HL-60/S4 treated with retinoic acid at 250 ng/mL for 4 days and 3 days (cell line): Measurements from ENCODE around the gene LARP4B.

Experiments
- in situ Hi-C: fragments of 300-500 bp; cut with MboI; formaldehyde crosslinking; loops from 2 replicates; pipeline ENCODE4 v1.7.0; 2022; ENCODE audit warnings: low sequenced_read_pairs

Gene LARP4B

DNA sequence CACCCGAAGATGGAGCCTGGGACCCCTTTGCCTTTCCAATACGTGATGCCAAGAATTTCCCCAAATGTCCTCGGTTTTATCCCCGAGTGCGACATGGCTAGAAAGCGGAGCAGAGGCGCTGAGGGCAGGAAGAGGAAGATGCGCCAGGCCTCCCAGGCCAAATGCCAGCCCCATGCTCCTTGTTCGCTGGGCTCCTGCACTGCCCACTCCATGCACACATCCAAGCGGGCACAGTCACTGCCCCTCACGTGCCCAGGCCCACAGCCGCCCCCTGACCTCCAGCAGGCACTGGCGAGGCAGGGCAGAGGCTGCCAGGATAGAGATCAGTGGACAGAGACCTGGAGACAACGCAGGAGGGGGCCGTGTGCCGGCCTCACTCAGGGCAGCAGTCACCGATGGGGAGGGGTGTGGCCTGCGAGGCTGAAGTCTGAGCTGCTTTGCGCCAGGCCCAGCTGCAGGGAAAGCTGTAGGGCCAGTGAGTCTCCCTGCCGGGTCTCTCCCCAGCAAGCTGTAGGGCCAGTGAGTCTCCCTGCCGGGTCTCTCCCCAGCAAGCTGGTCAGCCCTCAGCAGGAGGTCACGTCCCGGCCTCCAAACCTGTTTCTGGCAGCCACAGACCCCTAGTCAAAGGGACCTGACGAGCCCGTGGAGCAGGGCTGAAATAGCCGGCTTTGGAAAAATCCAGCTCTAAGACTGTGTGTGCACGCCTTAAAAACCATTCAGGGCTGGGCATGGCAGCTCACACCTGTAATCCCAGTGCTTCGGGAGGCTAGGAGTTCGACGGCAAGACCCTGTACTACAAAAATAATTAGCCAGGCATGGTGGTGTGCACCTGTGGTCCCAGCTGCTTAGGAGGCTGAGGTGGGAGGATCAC is 141.4 kb downstream of the LARP4B start:
- in situ Hi-C loops, result no loop called here

DNA sequence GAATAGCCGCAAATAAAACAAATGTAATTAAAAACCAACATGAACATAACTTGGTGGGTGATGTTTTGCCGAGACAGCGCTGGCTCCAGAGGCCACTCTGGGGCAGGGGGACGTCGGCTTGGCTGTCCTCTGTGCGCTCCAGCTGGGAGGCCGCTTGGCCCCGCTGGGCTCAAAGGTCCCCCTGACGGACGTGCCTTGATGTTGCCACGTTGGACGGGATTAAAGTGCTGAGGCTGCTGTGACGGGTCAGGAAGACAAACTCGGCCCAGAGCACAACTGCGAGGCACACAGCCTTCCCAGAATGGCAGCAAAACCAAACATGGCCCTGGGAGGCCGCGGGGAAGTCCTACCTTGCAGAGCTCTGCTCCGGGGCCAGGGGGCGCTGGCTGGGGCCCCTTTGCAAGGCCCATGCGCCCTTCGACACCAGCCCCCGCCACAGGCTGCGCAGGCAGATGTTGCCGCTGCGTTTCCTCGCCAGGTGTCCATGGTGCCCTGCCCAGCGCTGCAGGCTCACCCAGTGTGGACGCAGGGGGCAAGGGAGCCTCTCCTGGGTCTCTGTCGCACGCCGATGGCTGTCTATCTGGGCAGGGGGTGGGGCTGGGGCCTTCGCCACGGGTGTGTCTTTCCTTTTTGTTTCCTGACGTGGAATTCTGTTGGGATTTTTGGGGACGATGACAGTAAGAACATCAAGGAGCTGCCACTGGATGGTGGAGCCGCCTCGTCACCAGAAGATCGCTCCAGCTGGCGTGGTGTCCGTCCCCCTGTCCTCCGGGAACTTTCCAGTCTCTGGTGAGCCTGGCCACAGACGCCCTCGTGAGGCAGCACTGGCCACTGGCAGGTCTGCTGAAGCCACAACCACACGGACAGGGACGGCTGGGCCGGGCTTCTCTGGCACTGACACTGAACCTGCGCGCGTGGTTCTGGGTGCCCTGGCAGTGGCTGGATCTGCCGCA is 142.4 kb downstream of the LARP4B start:
- in situ Hi-C loops, result no loop called here

DNA sequence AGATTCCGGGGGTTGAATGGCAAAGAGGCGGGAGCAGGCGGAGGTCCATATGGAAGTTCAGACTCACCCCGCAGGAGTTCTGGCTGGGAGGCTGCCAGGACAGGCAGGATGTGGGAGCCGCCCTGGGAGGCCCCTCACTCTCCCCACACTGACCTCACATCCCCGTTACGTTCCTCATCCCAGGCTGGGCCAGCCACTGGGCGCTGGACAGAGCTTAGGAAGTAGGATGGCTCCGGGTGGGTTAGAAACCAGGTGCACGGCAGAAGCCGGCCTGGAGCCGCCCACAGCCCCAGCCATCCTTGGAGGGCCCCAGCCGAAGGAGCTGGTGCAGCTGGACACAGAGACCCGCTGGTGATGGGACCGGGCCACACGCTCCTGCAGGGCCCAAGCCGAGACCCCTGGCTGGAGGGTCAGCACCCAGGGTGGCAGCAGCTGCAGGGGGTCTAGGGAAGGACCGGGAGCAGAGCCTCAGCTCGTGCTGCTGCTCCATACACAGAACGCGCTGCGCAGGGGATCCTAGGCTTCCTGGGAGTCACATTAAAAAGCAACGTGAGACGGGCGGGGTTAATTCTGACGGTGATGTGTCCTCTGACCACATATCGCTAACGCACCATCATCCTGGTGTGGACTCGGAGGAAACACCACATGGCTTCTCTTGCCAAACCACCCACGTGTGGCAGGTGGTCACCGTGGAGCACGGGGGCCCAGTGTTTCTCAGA is 143.4 kb downstream of the LARP4B start:
- in situ Hi-C loops, result no loop called here

DNA sequence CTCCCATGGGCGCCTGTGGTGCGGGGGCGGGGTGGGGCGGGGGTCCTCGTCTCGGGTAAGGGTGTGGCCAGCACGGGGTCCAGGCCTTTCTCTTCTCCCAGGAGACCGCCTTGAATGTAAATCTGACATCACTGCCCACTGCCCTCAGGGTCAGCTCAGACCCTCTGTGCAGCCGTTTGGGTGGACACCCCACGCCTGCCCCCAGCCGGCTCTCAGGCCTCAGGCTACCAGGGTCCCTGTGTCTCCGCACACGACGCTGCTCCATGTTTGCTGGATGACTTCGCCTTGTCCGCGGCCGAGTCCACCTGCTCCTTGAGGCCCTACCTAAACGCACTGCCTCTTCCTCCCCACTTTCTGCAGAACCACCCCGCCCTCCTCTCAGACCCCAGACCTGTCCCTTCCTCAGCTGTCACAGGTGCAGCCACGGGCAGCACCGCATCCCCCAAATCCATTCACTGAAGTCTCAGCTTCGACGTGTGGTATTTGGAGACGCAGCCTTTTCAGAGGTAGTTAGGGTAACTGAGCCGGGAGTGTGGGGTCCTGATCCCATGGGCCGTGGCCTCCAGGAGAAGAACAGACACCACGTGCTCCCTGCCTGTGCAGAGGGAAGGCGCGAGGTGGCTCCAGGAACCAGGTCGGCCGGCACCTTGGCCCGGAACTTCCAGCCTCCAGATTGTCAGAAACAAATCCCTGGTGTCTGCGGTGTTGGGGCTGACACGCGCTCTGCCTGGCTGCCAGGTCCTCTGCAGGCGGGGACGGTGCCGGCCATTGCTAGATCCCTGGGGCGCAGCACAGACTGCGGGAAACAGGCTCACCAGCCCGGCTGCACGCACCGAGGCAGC is 144.7 kb downstream of the LARP4B start:
- in situ Hi-C loops, result no loop called here

DNA sequence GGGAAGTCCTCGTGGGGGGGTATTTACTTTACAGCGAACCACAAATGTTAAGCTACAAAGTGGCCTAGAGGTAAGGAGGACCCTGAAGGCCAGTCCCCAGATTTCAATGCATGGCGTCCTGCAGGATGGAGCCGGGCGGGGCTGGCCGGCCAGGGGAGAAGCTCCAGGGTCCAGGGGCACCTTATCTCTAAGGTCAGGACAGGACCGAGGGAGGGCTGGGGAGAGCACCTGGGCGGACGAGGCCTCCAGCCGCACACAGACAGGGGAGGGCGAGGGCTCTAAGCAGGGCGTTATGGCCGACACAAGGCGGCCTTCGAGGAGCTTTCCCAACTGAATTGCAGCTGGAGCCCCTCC is 145.7 kb downstream of the LARP4B start:
- in situ Hi-C loops, result no loop called here

DNA sequence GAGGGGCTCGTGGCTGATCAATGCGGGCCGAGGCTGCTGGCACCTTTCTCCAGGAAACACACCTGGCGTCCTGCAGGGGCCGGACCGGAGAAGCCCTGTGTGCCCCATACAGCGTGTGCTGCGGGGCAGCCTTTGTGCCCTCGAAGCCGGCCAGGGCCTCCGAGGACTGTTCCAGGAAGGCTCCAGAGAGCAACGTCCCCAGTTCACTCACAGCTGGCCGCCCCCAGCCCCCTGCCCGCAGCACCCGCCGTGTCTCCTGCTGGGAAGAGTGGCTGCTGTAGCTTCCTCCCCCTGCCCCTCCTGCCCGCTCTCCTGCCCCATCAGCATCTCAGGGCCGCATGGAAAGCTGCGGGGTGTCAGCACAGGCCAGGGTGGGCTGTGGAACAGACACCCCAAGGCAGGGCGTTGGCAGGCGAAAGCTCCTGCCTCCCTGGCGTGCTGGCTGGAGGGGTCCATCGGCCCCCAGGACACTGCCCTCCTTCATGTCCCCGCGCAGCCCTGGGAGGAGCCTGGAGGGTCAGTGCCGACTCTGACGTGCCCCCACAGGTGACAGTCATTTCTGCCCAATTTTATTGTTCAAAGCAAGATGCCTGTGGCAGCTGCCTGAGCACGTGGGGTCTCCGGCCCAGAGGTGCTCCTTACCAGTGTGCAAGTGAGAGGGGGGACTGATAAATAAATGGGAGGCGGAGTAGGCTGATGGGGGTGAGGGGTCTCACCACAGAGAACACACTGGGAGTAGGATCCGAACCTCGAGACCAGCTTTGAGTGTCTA is 146.2 kb downstream of the LARP4B start:
- in situ Hi-C loops, result no loop called here

DNA sequence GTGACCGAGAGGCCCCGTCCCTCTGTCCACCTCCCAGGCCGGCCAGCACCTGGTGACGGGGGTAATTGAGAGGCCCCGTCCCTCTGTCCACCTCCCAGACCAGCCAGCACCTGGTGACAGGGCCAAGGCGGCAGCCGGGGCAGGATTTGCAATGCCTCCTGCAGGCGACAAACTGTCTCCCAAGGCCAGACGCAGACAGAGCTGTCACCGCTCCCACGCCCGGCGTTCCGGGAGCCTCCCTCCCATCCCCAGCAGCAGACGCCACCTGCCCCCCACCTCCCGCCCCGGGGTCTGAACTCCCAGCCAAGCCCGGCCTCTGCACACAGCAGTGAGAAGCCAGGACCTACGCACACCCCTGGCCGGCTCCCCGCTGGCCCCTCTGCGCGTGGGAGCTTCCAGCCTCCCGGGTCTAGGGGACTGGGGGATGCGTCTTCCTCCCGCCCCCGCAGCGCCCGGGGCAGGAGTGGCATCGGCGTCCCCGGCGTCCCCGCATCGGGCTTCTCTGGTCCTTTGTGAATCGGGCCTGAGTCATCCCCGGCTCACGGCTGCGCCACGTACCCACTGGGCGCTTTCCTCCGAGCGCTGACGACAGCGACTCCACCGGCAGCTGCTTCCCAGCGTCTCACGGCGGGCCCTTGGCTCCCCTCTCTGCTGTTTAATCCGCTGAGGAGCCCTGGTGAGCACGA is 147.0 kb downstream of the LARP4B start:
- in situ Hi-C loops, result no loop called here

DNA sequence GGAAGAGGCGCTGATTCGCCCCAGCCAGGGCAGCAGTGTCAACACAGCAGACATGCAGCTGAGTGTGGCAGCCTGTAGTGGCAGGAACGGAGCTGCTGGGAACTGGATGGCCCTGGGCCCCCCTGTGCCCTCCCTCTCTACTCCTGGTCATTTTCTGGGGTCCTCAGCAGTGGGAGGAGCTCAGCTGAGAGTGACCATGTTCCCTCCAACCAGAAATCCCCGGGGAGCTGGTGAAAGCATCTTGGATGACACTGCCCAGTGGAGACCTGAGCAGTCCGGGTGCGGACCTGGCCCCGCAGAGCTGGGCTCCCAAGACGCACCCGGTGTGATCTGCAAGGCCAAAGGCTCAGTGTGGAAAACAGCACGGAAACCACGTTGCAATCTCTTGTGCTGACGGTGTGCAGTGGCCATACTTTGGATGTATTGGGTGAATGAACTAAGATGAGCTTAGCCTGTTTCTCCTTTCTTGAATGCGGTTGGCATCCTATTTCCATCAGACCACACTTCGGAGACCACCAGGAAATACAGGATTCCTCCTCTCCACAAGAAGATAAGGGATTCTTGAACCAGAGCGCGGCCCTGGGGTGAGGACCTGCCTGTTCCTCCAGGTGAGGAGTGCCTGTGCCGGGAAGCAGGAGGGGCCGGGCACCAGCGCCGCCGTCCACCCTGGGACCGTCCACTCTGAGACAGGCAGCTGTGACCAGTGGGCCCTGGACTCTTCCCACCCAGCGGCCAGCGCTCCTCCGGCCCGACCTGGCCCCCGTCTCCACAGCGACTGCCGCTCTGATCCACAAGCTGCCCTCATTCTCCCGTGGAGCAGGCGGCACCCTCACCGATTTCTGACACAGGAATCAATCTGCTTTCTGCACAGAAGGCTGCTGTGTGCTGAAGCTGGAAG is 148.5 kb downstream of the LARP4B start:
- in situ Hi-C loops, result no loop called here

DNA sequence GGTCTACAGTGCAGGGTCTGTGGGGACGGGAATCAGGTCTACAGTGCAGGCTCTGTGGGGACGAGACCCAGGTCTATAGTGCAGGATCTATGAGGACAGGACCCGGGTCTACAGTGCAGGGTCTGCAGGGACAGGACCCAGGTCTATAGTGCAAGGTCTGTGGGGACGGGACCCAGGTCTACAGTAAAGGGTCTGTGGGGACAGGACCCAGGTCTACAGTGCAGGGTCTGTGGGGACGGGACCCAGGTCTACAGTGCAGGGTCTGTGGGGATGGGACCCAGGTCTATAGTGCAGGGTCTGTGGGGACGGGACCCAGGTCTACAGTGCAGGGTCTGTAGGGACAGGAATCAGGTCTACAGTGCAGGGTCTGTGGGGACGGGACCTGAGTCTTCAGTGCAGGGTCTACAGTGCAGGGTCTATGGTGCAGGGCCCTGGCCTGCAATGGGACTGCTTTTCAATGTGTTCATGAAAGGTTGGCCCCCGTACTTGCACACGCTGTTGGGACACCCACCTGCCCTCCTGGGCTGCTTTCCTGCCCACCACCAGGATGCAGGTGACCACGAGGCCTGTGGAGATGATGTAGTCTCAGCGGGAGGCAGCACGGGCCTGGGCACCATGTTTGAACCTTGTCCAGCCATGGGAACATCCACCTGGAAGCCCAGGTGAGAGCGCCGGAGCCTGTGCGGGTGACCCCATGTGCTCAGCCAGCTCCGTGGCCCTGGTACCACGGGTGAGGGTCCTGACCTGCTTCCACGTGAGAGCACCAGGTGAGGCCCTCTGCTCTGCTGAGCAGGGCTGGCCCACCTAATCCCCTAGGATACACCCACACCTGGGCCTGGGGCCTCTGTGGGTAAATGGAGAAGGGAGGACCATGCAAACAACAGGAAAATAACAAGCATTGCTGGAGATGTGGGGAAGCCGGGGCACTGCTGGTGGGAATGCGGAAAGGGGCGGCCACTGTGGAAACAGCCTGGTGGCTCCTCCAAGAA is 150.7 kb downstream of the LARP4B start:
- in situ Hi-C loops, result no loop called here

DNA sequence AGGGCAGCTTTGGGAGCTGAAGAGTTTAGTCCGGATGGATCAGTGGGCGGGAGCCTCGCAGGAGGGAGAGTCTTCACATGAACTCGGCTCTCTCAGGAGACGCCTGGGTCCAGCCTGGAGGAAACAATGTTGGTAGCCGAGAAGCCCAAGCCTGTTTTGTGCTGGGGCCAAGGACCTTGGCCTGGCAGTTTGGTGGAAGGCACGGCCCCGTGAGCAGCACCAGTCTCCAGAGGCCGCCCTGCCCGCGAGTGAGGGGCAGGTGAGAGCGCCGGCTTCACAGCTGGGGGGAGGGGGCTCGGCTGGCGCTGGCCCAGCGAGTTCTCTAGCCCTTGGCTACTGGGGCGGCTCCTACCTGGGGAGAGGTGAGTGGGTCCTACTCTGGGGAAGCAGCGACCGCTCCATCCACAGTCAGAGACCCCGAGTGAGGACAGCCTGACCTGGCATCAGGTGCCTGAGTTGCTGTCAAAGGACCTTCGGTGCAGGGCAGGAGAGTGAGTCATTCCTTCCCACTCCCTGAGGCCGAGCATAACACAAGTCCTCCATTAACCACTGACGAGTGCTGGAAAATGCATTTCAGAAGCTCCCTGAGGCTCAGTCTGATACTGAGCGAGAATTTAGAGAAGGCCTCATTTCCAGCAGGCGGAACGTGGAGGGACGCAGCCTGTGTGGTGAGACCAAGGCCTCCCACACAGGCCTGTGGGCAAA is 152.7 kb downstream of the LARP4B start:
- in situ Hi-C loops, result no loop called here

DNA sequence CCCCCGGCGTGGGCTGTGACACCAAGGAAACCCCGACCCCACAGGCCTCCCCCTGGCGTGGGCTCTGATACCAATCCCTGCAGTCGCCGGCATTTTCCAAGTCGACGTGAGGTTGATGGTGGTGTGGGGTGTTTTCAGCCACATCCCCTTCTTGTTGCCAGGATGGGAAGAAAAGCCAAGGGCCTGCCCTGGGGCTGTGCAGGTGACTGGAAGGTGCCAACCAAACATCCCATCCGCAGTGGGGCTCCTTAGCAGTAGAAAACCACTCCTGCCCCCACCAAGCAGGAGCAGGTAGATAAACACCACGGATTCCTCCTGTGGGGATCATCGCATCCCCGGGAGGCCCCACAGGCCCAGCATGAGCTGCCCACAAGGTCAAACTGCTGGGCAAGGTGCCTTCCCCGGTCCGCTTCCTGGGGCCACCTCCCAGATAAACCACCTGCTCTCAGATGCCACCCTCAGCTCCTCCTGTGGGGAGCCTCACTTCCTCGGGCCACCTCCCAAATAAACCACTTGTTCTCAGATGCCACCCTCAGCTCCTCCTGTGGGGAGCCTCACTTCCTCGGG is 153.5 kb downstream of the LARP4B start:
- in situ Hi-C loops, result no loop called here

DNA sequence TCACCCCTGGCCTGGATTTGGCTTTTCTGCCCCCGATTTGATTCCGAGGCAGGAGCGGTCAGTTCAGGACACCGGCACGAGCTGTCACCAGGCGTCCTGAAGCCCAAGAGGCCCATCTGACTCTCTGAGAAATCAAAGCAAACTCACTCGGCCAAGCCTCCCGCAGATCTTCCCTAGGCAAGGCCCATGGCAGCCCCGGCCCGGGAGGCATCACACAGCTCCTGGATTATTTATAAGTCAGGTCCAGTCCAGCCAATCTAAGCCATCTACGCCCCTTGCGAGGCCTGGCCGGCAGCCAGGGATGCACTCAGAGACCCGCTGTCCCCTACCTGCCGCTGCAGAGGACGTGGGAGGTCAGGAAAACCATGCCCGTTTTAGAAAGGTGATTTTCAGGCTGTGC is 154.7 kb downstream of the LARP4B start:
- in situ Hi-C loops, result no loop called here

DNA sequence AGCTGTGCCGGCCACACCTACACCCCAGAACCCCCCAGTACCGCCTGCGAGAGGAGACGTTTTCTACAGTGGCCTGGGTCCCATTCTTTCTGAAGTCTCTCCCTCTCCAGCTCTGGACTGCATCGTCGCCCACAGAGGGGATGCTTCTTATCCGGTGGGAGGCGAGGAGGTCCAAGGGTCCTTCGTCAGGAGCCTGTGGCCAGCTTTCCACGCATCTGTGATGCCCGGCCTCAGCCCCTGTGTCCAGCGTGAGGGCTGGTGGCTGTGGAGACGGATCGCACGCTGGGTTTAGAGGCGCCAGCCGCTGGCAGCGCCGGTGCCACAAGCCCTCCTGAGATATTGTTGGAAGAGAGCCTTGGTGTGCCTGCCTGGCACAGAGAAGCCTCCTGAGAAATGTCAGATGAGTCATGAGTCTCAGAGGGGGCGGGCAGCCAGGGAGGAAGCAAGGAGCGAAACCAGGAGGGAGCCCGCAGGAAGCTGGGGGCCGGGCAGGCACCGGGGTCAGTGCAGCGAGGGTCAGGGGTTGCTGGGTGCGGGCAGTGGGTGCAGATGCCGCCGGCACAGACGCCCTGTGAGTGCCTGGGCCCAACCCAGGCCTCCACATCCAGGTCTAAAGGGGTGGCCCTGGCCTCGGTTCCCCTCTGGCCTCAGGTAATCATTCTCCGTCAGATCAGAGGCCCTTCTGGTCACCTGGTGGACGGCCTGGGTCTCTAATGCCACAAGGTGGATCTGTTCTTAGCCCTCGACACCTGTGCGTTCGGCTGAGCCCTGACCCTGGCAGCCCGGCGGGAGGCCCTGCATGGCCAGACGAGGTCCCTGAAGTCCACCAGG is 156.0 kb downstream of the LARP4B start:
- in situ Hi-C loops, result no loop called here

DNA sequence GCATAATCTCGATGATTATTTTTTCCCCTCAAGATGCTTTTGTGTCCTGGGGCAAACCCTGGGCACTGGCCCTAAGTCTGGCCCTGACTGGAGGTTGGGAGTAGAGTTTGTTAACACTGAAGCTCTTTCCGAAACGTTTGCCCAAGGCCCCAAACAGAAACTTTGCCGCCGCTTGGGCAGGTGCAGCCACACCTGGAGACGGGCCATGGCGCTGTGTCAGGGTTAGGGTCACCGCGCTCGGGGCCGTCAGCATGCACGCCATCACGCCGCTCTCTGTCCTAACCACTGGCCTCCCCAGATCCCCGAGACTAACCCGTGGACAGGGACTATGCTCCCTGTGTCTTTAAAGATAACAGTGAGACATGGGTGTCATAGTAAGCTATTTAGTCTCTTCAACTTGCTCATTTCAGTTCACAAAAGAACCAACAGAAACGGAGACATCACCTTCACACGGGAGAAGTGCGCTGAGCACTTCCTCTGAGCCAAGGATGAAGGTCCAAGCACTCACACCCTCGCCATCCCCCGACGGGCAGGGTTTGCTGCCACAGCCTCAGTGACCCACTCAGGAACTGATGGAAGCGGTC is 156.8 kb downstream of the LARP4B start:
- in situ Hi-C loops, result no loop called here

DNA sequence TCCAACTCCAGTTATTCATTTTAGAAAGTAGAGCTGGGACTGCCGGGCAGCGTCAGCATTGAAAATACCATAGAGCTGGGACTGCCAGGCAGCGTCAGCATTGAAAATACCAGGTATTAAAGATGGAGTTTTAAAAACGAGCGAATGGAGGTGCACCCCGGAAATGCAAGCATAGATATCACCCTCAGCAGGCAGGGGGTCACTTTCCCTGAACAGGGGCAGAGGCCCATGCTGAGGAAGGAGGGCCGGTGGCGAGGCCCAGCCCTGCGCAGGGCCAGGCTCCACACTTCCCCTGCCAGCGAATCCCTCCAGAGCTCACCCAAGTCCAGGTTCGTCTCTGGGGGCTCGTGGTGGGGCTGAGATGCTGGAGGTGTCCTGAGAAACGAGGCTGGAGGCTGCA is 157.3 kb downstream of the LARP4B start:
- in situ Hi-C loops, result no loop called here
